Umbilical cord (tissue), 2 donors: Measurements from ENCODE around the gene OR10X1. TPM values are rescaled to one million over a fixed set of nuclear protein-coding genes. Genes with fewer than 3 reads are reported as not detected.

Source experiments
- DNase-seq: peaks from one replicate; pipeline ENCODE4 v3.0.0-alpha.2; 2015; ENCODE audit warnings: low spot score
- total RNA-seq: library from RNA; depleted of rRNA; stranded (reverse); fragments of >200 nt; gene quantifications from one replicate; pipeline ENCODE4 v1.2.3, GENCODE V29; 2014; ENCODE audit warnings: low replicate concordance; ENCODE audit not compliant: insufficient read depth

The OR10X1 gene, protein sequence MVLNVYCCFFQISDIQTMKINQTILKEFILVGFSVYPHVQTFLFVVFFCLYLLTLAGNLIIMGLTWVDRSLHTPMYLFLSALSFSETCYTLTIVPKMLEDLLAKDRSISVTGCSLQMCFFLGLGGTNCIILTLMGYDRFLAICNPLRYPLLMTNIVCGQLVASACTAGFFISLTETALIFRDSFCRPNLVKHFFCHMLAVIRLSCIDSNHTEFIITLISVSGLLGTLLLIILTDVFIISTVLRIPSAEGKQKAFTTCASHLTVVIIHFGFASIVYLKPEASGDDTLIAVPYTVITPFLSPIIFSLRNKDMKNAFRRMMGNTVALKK
- total RNA-seq, result 5.1 TPM

DNA sequence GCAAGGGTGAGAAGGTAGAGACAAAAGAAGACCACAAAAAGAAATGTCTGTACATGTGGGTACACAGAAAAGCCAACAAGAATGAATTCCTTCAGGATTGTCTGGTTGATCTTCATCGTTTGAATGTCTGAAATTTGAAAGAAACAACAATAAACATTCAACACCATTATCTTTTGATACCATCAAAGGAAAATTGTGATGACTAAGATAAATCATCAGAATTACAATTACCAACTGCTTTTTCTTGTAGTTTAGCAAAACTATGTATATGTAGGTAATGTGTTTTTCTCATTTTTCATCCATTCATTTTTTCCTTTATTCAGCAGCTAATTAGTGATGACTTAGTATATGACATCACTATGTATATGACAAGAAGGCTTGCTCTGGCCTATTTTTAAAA is at the start of gene OR10X1:
Gene OR10X1 (minus strand): TSS at position 167 of the 400 bp plus-strand sequence. CDS start 0 bp downstream, at position 167.
- no peak for DNase-seq

DNA sequence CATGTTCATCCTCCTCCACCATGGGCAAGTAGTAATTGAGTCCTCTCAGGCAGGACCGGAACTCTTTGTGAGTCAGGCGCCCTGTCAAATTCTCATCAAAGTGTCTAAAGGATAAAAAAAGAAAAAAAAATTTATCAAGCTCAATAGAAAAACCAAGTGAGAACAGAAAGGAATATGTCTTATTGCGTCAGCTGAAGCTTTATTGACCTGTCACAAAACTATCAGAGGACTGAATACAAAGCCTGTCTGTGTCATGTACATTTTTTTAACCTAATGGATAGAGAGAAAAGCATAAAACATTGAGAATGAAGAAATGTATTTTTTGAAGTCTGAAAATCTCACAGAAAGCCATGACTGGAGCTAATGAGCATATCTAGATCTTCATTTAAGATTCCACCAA is 34.1 kb upstream of the OR10X1 start:
- no peak for DNase-seq

DNA sequence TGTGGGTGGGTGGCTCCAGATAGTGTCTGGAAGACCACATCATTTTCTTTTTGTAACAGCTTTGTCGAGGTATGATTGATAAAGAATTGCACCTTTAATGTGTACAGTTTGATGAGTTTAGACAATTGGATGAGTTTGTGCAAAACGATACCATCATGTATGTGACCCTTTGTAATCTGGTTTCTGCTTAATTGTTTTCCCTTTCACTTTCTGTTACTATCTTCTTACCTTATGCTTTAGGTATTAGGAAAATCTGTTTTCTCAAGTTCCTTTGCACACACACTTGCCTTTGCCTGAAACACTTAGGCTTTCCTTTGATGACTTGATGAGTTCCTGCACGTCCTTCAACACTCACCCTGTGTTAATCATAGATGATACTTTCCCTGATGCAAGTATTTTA is 32.2 kb upstream of the OR10X1 start:
- DNase-seq, result no peak

DNA sequence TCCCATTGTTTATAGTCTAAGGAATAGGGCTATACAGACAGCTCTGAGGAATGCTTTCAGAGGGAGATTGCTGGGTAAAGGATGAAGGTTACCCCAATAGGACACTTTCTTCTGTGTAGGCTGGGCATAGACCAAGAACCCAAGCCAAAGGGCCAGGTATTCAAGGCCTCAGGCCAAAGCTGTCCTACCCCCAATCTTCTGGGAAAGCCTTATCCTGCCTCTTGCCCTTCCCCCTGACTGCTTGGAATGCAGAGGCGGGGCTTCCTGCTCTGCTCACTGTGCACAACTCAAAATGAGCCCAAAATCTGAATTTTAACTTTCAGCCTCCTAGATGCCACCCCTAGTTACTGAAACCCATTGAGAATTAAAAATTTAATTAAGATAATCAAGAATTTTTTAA is 27.6 kb upstream of the OR10X1 start:
- no peak for DNase-seq

DNA sequence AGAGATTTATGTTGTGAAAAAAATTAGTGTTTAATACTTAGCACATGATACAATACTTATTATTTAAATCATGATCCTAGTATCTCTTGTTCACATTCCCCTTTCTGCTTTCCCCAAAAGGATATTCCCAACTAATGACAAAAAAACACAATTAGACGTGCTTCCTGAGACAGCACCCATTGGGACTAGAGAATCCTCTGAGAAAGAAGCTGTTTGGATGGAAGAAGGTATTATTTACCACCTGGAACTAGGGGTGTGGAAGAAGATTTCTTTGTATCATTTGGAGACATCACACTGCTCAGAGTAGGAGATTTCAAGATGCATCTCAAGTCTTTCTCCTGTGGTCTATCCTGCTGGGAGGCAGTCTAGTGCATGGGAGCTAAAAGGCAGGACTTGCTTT is 25.3 kb upstream of the OR10X1 start, which contains the start of gene OR10Z1:
Gene OR10Z1 (plus strand): TSS at position 301 of the 400 bp plus-strand sequence. CDS start 1,171 bp downstream, outside the sequence.
- no peak for DNase-seq

DNA sequence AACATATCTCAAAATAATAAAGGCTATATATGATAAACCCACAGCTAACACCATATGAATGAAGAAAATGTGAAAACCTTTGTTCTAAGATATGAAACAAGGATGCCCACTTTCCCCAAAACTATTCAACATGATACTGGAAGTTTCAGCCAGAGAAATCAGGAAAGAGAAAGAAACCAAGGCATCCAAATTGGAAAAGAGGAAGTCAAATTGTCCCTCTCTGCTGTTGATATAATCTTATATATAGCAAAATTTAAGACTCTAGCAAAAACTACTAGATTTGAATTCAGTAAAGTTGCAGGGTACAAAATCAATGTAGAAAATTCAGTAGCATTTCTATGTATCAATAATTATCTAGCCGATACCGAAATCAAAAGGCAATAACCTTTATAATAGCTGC is 21.0 kb upstream of the OR10X1 start:
- no peak for DNase-seq

DNA sequence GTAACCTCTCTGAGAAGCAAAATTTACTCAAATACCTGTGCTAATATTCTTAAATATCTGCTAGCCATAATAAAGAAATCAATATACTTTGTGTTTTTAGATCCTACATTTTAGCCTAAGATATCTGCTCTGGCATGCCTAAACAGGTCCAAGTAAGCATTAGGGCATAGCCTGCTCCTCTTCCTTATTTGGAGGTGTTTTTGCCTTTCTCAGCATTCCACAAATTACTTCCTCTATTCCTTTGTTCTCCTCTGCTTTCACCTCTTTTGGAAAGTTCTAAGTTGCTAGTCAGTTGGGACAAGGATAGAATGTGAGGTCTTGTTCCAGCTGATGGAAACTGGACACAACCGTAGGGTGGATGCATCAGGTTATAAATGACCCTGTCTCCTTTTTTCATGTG is 7.2 kb upstream of the OR10X1 start:
- no peak for DNase-seq

DNA sequence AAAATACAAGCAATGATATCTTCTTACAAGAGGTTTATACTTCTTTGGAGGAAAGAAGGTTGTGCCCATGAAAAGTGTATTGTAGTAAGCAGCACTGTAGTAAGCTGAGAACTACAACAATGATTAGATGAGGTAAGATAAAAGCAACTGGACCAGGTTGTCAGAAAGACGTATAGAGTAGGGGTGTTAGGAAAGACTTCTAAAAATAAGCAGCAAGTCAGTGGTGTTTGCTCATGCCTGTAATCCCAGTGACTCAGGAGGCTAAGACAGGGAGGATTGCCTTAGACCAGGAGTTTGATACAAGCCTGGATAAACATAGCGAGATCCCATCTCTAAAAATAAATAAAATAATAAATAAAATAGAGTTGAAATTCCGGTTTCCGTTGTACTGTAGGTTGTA is 4.3 kb upstream of the OR10X1 start:
- DNase-seq, result peak; percentile 77

DNA sequence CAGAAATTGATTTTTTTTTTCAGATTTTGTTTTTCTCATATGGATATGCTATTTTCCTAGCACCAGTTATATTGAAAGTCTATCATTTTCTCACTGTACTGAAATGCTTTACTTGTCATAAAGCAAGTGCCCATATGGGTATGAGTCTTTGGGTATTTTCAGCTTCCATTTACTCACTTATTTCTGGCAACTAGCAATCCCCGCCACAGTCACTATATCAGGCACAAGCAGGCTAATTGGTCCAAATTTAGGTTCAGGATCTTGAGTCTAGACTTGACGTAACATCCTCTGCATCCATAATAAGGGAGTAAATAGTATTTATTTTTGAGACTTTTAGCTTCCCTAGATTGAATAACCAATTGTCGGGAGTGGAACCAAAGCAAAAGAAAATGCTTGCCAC is 2.1 kb downstream of the OR10X1 start:
- no peak for DNase-seq

DNA sequence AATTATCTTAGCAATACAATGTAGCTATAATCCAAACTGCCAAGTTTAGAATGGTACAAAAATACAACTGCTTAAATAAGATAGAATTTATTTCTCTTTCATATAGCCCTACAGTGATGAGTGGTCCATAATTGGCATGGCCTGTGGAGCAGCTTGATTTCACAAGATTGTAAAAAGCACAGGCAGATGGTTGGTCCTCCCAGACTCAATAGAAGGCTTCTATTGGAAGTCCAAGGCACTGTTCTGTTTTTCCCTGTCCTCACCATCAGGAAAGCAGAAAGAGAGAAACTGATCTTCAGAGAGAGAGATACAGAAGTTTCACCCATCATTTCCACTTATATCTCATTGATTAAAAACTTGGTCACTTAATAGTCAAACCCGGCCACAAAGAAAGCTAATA is 7.5 kb downstream of the OR10X1 start:
- no peak for DNase-seq

DNA sequence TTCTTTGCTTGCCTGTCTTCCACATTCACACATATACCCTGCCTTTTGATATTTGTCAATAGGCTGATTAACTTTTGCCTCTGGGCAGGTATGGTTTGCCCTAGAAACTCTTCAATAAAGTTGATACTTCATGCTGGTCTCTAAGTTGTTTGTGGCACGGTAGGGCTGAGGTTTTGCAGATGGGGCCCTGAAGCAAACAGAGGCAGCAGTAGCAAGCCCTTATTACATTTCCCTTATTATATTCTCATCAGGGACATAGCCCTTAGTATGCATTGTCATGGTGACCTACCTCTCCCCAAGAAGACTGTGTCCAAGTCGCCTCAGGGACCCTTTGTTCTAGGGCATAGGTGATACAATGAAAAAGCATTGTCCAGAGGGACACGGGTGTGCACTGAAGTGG is 9.2 kb downstream of the OR10X1 start, which contains the start of gene OR6P1:
Gene OR6P1 (minus strand): TSS at position 101 of the 400 bp plus-strand sequence. CDS start 6,976 bp downstream, outside the sequence.
- no peak for DNase-seq

DNA sequence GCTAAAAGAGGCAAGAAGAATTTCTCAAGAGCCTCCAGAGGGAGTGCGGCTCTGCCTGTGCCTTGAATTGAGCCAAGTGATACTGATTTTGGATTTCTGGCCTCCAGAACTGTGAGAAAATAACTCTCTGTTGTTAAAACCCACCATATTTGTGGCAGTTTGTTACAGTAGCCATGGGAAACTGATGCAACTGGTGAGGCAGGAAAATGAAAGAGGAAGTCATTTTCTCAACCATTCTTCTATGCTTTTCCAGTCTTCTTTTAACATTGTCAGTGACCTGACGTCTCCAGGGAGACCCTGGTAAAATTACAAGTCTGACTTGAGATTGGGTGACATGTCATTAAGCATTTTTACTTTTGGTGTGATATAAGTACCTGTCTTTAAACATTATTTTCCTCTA is 15.1 kb downstream of the OR10X1 start:
- no peak for DNase-seq

DNA sequence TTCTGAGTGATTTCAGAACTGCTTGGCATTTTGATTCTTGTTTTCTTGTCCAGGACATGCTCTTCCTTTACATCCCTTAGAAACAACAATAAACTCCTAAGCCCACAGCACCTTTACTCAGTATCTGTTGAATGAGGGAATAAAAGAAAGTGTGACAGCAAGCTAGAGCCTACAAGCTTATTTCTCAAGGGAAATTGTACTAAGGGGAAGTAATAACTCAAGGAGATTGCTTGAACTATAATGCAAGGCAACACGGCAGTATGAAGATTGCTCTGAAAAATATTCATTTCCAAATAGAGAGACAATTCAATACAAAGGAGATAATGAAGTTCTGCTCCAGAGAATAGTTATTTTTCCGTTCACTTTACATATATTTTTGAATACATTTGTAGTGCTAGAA is 15.8 kb downstream of the OR10X1 start:
- DNase-seq, result no peak

DNA sequence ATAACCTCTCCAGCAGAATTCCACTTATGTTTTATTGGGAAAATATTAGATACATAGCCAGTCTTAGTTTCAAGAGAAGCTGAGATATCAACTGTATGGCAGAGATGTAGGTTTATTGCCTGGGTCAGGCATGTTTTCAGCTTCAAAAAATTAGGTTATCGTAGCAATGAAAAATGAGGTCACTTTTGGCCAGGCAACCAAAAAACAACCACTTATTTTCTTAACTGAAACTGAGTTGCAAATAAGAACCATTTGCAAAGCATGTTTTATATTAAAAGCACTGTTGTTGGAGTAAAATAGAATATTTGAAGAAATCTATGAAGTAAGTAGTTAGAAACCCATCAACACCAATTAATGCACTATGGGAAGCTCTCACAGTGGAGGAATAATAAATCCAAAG is 20.0 kb downstream of the OR10X1 start:
- no peak for DNase-seq

DNA sequence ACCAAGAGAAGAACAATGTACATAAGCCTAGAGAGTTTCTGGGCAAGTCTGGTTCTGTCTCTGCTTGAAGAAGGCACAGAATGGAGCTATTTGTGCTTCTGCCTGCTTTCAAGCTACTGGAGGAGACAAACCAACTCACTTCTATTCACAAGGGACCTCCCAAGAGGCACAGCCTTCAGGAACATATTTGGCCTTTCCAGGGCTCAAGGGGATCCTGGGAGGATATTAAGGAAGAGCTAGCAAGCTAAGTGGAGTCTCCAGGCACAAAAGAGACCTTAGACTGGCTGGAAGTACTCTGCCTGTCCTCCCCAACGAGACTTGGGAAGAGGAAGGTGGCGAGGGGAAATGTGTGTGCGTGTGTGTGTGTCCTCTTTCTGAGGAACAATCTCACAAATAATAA is 25.3 kb downstream of the OR10X1 start, which contains the start of gene OR6Y1:
Gene OR6Y1 (minus strand): TSS at position 54 of the 400 bp plus-strand sequence. CDS start 6,300 bp downstream, outside the sequence.
- no peak for DNase-seq

DNA sequence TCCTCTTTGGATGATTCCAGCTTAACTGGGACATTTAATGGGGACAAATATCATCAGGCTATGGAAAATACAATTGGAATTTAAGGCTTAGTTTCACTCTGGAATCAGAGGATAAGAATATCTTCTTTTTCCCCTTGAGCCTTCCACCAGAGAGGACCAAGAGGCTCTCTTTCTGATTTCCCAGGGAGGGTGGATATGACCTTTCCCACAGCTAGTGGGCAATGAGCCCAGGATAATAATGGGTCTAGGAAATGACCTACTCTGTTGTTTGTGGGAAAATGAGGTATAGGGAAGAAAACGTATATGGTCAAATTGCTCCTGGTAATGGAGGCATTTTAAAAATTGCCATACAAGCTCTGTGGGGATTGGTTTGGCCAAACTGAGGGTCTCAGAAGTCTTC is 27.4 kb downstream of the OR10X1 start:
- DNase-seq, result no peak

DNA sequence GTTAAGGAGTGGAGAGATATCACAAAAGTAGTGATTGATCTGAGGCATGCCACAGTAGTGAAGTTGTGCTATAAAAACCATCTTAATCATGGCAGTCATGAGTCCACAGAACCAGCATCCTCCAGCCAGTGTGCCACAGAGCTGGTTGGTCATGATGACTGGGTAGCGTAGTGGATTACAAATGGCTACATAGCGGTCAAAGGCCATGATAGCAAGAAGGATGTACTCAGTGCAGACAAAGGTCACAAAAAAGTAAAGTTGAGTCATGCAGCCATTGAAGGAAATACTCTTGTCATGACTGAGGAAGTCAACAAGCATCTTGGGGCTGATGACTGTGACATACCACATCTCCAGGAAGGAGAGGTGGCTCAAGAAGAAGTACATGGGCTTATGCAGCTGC is 32.2 kb downstream of the OR10X1 start:
- no peak for DNase-seq

DNA sequence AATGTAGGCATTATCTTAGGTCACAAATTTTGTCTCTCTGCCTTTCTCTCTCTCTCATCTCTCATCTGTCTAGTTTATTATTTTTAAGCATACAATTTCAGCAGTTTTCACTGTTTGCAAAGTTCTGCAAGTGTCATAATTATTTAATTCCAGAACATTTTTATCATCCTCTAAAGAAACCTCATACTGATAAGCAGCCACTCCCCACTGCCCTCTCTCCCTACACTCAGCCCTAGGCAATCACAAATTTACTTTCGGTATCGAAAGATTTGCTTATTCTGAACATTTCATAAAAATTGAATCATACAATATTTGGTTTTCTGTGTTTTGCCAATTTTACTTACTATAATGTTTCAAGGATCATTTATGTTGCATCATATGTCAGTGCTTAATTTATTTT is 42.1 kb downstream of the OR10X1 start:
- DNase-seq, result no peak

DNA sequence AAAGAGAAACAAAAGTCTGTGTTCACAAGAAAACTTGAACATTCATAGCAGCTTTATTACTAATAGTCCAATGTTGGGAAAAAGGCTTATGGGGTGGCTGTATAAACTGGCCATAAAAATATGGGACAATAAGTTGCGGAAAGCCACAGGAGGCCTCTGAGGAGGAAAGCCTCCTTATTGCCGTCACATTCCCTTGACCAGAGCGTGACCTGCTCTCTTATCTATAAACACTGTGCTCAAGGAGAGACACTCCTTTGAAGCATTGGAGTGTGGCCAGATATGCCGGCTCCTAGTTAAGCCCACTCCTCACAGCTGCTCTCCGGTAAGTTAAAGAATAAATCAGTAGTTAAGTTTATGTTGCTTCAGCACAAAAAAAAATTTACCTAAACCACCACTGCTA is 45.2 kb downstream of the OR10X1 start:
- peak; percentile 49 for DNase-seq
